GM18520 (cell line): Measurements from ENCODE around the gene SGCE.
"Not testable (repeated sequence)": the region's sequence is repeated elsewhere in the genome, so short reads cannot be mapped to it uniquely, and the experiment has no call there.

Experiments
- ATAC-seq: cut with Tn5 transposase; IDR thresholded peaks from one replicate; pipeline ENCODE4 v1.9.1; 2021; ENCODE audit not compliant: unreplicated experiment

Gene SGCE

GRCh38 chr7:94655848-94656657, at the start of gene SGCE:
Gene SGCE, minus strand, starts transcription at chr7:94656133. Its CDS starts 35 bp downstream, at chr7:94656098.
- ATAC-seq, result no peak

GRCh38 chr7:94705155-94706021, 49.5 kb upstream of the SGCE start:
- not testable (repeated sequence) for ATAC-seq

GRCh38 chr7:94701555-94701973, 45.6 kb upstream of the SGCE start:
- ATAC-seq, result no peak

GRCh38 chr7:94700926-94701554, 45.1 kb upstream of the SGCE start:
- ATAC-seq, result no peak

- no peak for ATAC-seq
These were observed 42.3 kb upstream of the SGCE start for GRCh38 chr7:94698275-94698674.

GRCh38 chr7:94697035-94697974, 41.4 kb upstream of the SGCE start:
- ATAC-seq, result peak; percentile 67

- no peak for ATAC-seq
These were observed 31.9 kb upstream of the SGCE start for GRCh38 chr7:94687810-94688209.

GRCh38 chr7:94687076-94687475, 31.1 kb upstream of the SGCE start:
- no peak for ATAC-seq

GRCh38 chr7:94683066-94683465, 27.1 kb upstream of the SGCE start:
- no peak for ATAC-seq

GRCh38 chr7:94679358-94679757, 23.4 kb upstream of the SGCE start:
- ATAC-seq, result no peak

GRCh38 chr7:94676431-94676830, 20.5 kb upstream of the SGCE start:
- no peak for ATAC-seq

- ATAC-seq, result no peak
These were observed 19.4 kb upstream of the SGCE start for GRCh38 chr7:94675356-94675755.

- no peak for ATAC-seq
These were observed 15.7 kb upstream of the SGCE start for GRCh38 chr7:94671444-94672235.

GRCh38 chr7:94669773-94670495, 14.0 kb upstream of the SGCE start:
- no peak for ATAC-seq

GRCh38 chr7:94666879-94667587, 11.1 kb upstream of the SGCE start:
- ATAC-seq, result no peak

GRCh38 chr7:94665426-94665825, 9.5 kb upstream of the SGCE start:
- no peak for ATAC-seq

- ATAC-seq, result no peak
These were observed 8.1 kb upstream of the SGCE start for GRCh38 chr7:94664023-94664422.

GRCh38 chr7:94662548-94662947, 6.6 kb upstream of the SGCE start:
- no peak for ATAC-seq
